GM19328 (cell line): ENCODE measurements around the gene ZNF530.

Experiments
- ATAC-seq: cut with Tn5 transposase; IDR thresholded peaks from one replicate; pipeline ENCODE4 v1.9.1; 2021; ENCODE audit warnings: mild to moderate bottlenecking, moderate library complexity; ENCODE audit not compliant: unreplicated experiment

ZNF530 gene

GRCh38 chr19:57613941-57614743 lies 14.5 kb downstream of the ZNF530 start, which contains the start of gene ZNF134:
ZNF134 (plus strand) TSS chr19:57614242; CDS start chr19:57619469, 5,227 bp downstream.
- peak; percentile 98 for ATAC-seq

- ATAC-seq, result no peak
Observed at GRCh38 chr19:57615346-57615745, 15.7 kb downstream of the ZNF530 start.

- ATAC-seq, result no peak
Observed at GRCh38 chr19:57620673-57621348, 21.1 kb downstream of the ZNF530 start.

- ATAC-seq, result no peak
Observed at GRCh38 chr19:57623091-57623490, 23.4 kb downstream of the ZNF530 start.

- ATAC-seq, result peak; percentile 90
Observed at GRCh38 chr19:57632987-57633831, 33.5 kb downstream of the ZNF530 start, which contains the start of gene ZNF211. ZNF211 (plus strand) TSS chr19:57633168; CDS start chr19:57633347, 179 bp downstream.

GRCh38 chr19:57633832-57634131 lies 34.1 kb downstream of the ZNF530 start:
- no peak for ATAC-seq

- no peak for ATAC-seq
Observed at GRCh38 chr19:57637379-57637778, 37.7 kb downstream of the ZNF530 start.

- ATAC-seq, result no peak
Observed at GRCh38 chr19:57641715-57642234, 42.1 kb downstream of the ZNF530 start.

- no peak for ATAC-seq
Observed at GRCh38 chr19:57642396-57643046, 42.8 kb downstream of the ZNF530 start.

GRCh38 chr19:57643734-57644133 lies 44.0 kb downstream of the ZNF530 start:
- no peak for ATAC-seq

- no peak for ATAC-seq
Observed at GRCh38 chr19:57648331-57649003, 48.8 kb downstream of the ZNF530 start.

GRCh38 chr19:57651654-57651996 lies 51.9 kb downstream of the ZNF530 start:
- no peak for ATAC-seq

GRCh38 chr19:57653689-57654088 lies 54.0 kb downstream of the ZNF530 start:
- no peak for ATAC-seq

- ATAC-seq, result no peak
Observed at GRCh38 chr19:57655443-57655842, 55.8 kb downstream of the ZNF530 start.

GRCh38 chr19:57656346-57656745 lies 56.7 kb downstream of the ZNF530 start:
- ATAC-seq, result no peak
